ENCODE data around the gene SRRM5. TPM values are rescaled to one million over a fixed set of nuclear protein-coding genes. Genes with fewer than 3 reads are reported as not detected.

The SRRM5 gene
- total and polyA plus RNA-seq, 2 of the 13 experiments (the other 11 are each of a cell fraction or from before 2014, with no cell fraction given): 0.11 to 0.16 TPM

GRCh38 chr19:43619262-43620060 is 7.6 kb downstream of the SRRM5 start, which contains the start of gene ZNF428 (continued):
- TF ChIP-seq ZNF646 (CRISPR knock-in tag; IDR thresholded peaks at IDR 0.05): no peak
- TF ChIP-seq ZNF33B (CRISPR knock-in tag; IDR thresholded peaks at IDR 0.05): peak; percentile 3; the same call in 1 of the 2 replicates
- peak; percentile 60 for TF ChIP-seq RBM22 (optimal IDR thresholded peaks at IDR 0.05; ENCODE audit: low read length)
- TF ChIP-seq NBN (conservative IDR thresholded peaks at IDR 0.05): no peak
- TF ChIP-seq ZXDC (CRISPR knock-in tag; IDR thresholded peaks at IDR 0.05): no peak; the same call in 1 of the 2 replicates
- no peak for TF ChIP-seq ZNF558 (CRISPR knock-in tag; IDR thresholded peaks at IDR 0.05; ENCODE audit: borderline replicate concordance)
- 0 out of 2 replicates have a peak, but pooled peaks have one; percentile 77 for TF ChIP-seq ZNF280B (CRISPR knock-in tag; IDR thresholded peaks at IDR 0.05; ENCODE audit: borderline replicate concordance)
- TF ChIP-seq ZNF883 (CRISPR knock-in tag; IDR thresholded peaks at IDR 0.05; ENCODE audit: not compliant biosample characterization): no peak
- no peak for TF ChIP-seq NCOA5 (CRISPR knock-in tag; IDR thresholded peaks at IDR 0.05)
- TF ChIP-seq ARID2 (CRISPR knock-in tag; IDR thresholded peaks at IDR 0.05; ENCODE audit: borderline replicate concordance): peak; percentile 76; the same call in 1 of the 2 replicates
- TF ChIP-seq SOX6 (IDR thresholded peaks at IDR 0.05): no peak
- TF ChIP-seq SOX6 (CRISPR knock-in tag; IDR thresholded peaks at IDR 0.05): peak; percentile 67; the same call in 1 of the 2 replicates
- peak; percentile 61; the same call in 1 of the 2 replicates for TF ChIP-seq POGZ (CRISPR knock-in tag; IDR thresholded peaks at IDR 0.05)
- no peak for TF ChIP-seq TAF15 (IDR thresholded peaks at IDR 0.05; ENCODE audit: low read depth, low read length, poor library complexity, severe bottlenecking)
- TF ChIP-seq ZNF720 (CRISPR knock-in tag; IDR thresholded peaks at IDR 0.05): no peak
- 0 out of 2 replicates have a peak, but pooled peaks have one; percentile 45 for TF ChIP-seq ZNF296 (CRISPR knock-in tag; conservative IDR thresholded peaks at IDR 0.05)
- no peak; the same call in 1 of the 2 replicates for TF ChIP-seq ZNF234 (CRISPR knock-in tag; conservative IDR thresholded peaks at IDR 0.05)
- TF ChIP-seq ZKSCAN1 (IDR thresholded peaks at IDR 0.05; ENCODE audit: low read length): no peak

Data from HepG2 (cell line).